Heart right ventricle (tissue), 16 donors: Measurements from ENCODE around the gene HOMEZ. TPM values are rescaled to one million over a fixed set of nuclear protein-coding genes. Genes with fewer than 3 reads are reported as not detected.
"Not testable (repeated sequence)": the region's sequence is repeated elsewhere in the genome, so short reads cannot be mapped to it uniquely, and the experiment has no call there.

Experiments used
- ATAC-seq, 8 donors: fragments of 200-7000 bp; cut with Tn5 transposase; one replicate each; pipeline ENCODE4 v1.9.1; 2020; ENCODE audit warnings: mild to moderate bottlenecking in 8 of 8, moderate library complexity in 8 of 8, moderate number of reproducible peaks in 1 of 8
- DNase-seq, 2 donors: peaks; one replicate each; pipeline ENCODE4 v3.0.0-alpha.2; 2020
- H3K27ac ChIP-seq, 10 donors: fragments of 200-600 bp; sonication (generic) in 2 of 10; one replicate each; pipeline versions ENCODE4 v1.5.0 to v1.8.0; 2020 to 2022; ENCODE audit warnings: mild to moderate bottlenecking in 3 of 10
- H3K27me3 ChIP-seq, 7 donors: fragments of 200-600 bp; one replicate each; pipeline ENCODE4 v1.8.0; 2021 to 2022; ENCODE audit warnings: mild to moderate bottlenecking in 2 of 7
- H3K36me3 ChIP-seq, 9 donors: fragments of 200-600 bp; sonication (generic) in 1 of 9; one replicate each; pipeline versions ENCODE4 v1.5.0 to v1.8.0; 2020 to 2022; ENCODE audit warnings: mild to moderate bottlenecking in 2 of 9
- H3K4me1 ChIP-seq, 9 donors: fragments of 200-600 bp; sonication (generic) in 1 of 9; one replicate each; pipeline versions ENCODE4 v1.5.0 to v1.8.0; 2020 to 2022; ENCODE audit warnings: mild to moderate bottlenecking in 4 of 9
- H3K4me3 ChIP-seq, 10 donors: fragments of 200-600 bp; sonication (generic) in 2 of 10; one replicate each; pipeline versions ENCODE4 v1.5.0 to v1.8.0; 2020 to 2022; ENCODE audit warnings: mild to moderate bottlenecking in 7 of 10, moderate library complexity in 2 of 10
- H3K9me3 ChIP-seq, 11 donors: fragments of 200-600 bp in 10 of 11; sonication (generic) in 2 of 11; one replicate each; pipeline versions ENCODE4 v1.5.0 to v1.8.0; 2013 to 2022; ENCODE audit warnings: mild to moderate bottlenecking in 2 of 11, control low read depth in 1 of 11, moderate library complexity in 1 of 11
- WGBS, 2 donors: extraction: QIAGEN DNeasy Blood & Tissue Kit; methylation state at CpG; one replicate each; pipeline ENCODE4 v1.1.7; 2013; ENCODE audit warnings: inconsistent platforms in 1 of 2; 5-methylcytosine and 5-hydroxymethylcytosine counted together
- intact Hi-C, 10 donors: fragments of 100-400 bp; cut with DNase I; formaldehyde crosslinking; loops; one replicate each; pipeline versions ENCODE4 v1.11.1 to v1.14.2; 2022
- polyA plus RNA-seq, 2 donors: library from polyadenylated mRNA; stranded (reverse); fragments of 200-250 nt; gene quantifications; one replicate each; pipeline ENCODE4 v1.2.3, GENCODE V29; 2013
- total RNA-seq, 10 donors: library from RNA; stranded (reverse); fragmentation: NEBNext Ultra II Directional in 3 of 10; extraction: Animal tissue kit (Norgen Biotek cat#: 25700) in 3 of 10; gene quantifications; one replicate each; pipeline versions ENCODE4 v1.2.1 to v1.2.4, GENCODE V29; 2021 to 2023
- TF ChIP-seq, protein P1 (sequence below), 9 donors: fragments of 200-600 bp; sonication (generic) in 2 of 9; IDR thresholded peaks; one replicate each; pipeline versions ENCODE4 v1.5.0 to v1.8.0; 2021 to 2022; ENCODE audit warnings: antibody characterized with exemption in 9 of 9, mild to moderate bottlenecking in 5 of 9, moderate library complexity in 1 of 9
- donor health status: Arrhythmogenic right ventricular cardiomyopathy.
- donor health status: ischemic (EF 13 %, LVEDD 7.1; RV severe dilation, severe dysfunction).
- donor health status: healthy with polysubstance abuse.
- donor health status: DM: no; HTN: yes; CAD: no.
- donor health status: DM: no; HTN: no; CAD: no.
- donor health status: ischemic (EF 25% LVEDD 6.9; RV normal size, moderate dysfunction).
- donor health status: ischemic (EF 25% LVEDD 5.7; RV mildly dilated, moderate dysfunction).
- donor health status: healthy.
- donor health status: DM: yes; HTN: yes; CAD: no.
- donor health status: Ischemic cardiomyopathy.
- donor health status: ischemic (EF 35%, LVEDD 5.7; RV mildly dilated, moderate dysfunction).
- donor health status: nonischemic (EF 11% LVEDD 7.7; RV severe dilation, severe dysfunction).
- donor health status: DM: yes; HTN: yes; CAD: no.
- donor health status: PGD.
- donor health status: ischemic (EF 29% LVEDD 5.4; RV normal size, mild dysfunction).
- donor health status: nonischemic (EF 23%, LVEDD 6.1; RV moderate dilation, normal function).

Gene HOMEZ
- total and polyA plus RNA-seq, 12 donors: 5.7 to 13.4 (median 9.1) TPM

DNA sequence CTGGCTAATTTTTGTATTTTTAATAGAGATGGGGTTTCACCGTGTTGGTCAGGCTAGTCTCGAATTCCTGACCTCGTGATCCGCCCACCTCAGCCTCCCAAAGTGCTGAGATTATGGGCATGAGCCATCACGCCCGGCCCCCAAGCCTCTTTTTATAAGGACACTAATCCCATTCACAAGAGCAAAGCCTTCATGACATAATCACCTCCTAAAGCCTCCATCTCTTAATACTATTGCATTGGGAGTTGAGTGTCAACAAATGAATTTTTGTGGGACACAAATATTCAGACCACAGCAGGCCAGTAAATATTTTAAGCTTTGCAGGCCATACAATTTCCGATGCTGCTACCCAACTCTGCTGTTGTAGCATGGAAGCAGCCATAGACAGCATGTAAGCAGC is 37.3 kb downstream of the HOMEZ start:
- H3K4me1 ChIP-seq: no peaks in the 10 kb centered on the region
- WGBS, 2 donors: 88 to 95% methylated on average over 7 of the region's 7 CpGs
- no peaks in the 10 kb centered on the region for H3K9me3 ChIP-seq
- no peak for DNase-seq
- no peaks in the 10 kb centered on the region for H3K36me3 ChIP-seq
- H3K27ac ChIP-seq: no peak overlapping the region
- no peak for ATAC-seq
- H3K4me3 ChIP-seq: no peak overlapping the region
- H3K27me3 ChIP-seq: peaks cover 0 to 12% (median 3%) of the 10 kb centered on the region in 7 donors
- TF ChIP-seq, protein P1, sequence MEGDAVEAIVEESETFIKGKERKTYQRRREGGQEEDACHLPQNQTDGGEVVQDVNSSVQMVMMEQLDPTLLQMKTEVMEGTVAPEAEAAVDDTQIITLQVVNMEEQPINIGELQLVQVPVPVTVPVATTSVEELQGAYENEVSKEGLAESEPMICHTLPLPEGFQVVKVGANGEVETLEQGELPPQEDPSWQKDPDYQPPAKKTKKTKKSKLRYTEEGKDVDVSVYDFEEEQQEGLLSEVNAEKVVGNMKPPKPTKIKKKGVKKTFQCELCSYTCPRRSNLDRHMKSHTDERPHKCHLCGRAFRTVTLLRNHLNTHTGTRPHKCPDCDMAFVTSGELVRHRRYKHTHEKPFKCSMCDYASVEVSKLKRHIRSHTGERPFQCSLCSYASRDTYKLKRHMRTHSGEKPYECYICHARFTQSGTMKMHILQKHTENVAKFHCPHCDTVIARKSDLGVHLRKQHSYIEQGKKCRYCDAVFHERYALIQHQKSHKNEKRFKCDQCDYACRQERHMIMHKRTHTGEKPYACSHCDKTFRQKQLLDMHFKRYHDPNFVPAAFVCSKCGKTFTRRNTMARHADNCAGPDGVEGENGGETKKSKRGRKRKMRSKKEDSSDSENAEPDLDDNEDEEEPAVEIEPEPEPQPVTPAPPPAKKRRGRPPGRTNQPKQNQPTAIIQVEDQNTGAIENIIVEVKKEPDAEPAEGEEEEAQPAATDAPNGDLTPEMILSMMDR (IDR thresholded peaks at IDR 0.05): no peak
- intact Hi-C loops: no loop called here

GRCh38 chr14:23245282-23245681 is 40.6 kb downstream of the HOMEZ start:
- intact Hi-C loops: no loop called here
- TF ChIP-seq, protein P1 (IDR thresholded peaks at IDR 0.05): no peak
- Histone ChIP-seq H3K9me3 (no peaks in the 10 kb centered on the region), H3K4me3 (no peak overlapping the region), H3K27me3 (peaks cover 0 to 3% (median 0%) of the 10 kb centered on the region in 7 donors), H3K36me3 (no peaks in the 10 kb centered on the region), H3K27ac (no peak overlapping the region), H3K4me1 (no peaks in the 10 kb centered on the region)
- no peak for DNase-seq
- no peak for ATAC-seq

- Histone ChIP-seq H3K27me3 (no peaks in the 10 kb centered on the region), H3K4me1 (peaks cover 0 to 2% (median 0%) of the 10 kb centered on the region in 9 donors), H3K4me3 (no peak overlapping the region), H3K27ac (no peak overlapping the region), H3K36me3 (no peaks in the 10 kb centered on the region), H3K9me3 (no peaks in the 10 kb centered on the region)
- TF ChIP-seq, protein P1 (IDR thresholded peaks at IDR 0.05): no peak
- no peak for ATAC-seq
- intact Hi-C loops: no loop called here
- no peak for DNase-seq
- WGBS, 2 donors: 72 to 94% methylated on average over 2 of the region's 2 CpGs
Observed at GRCh38 chr14:23243066-23243465, 42.9 kb downstream of the HOMEZ start.

- no peaks in the 10 kb centered on the region for H3K9me3 ChIP-seq
- no peak for DNase-seq
- peaks cover 0 to 10% (median 2%) of the 10 kb centered on the region in 9 donors for H3K4me1 ChIP-seq
- intact Hi-C loops: no loop called here
- H3K4me3 ChIP-seq: no peak overlapping the region
- H3K27me3 ChIP-seq: peaks cover 0 to 4% (median 0%) of the 10 kb centered on the region in 7 donors
- H3K27ac ChIP-seq: no peak overlapping the region
- no peaks in the 10 kb centered on the region for H3K36me3 ChIP-seq
- 81 to 83% methylated on average over 2 of the region's 3 CpGs for WGBS, 2 donors
- no peak for ATAC-seq
- TF ChIP-seq, protein P1 (IDR thresholded peaks at IDR 0.05): no peak
Observed at GRCh38 chr14:23242076-23242475, 43.9 kb downstream of the HOMEZ start.

DNA sequence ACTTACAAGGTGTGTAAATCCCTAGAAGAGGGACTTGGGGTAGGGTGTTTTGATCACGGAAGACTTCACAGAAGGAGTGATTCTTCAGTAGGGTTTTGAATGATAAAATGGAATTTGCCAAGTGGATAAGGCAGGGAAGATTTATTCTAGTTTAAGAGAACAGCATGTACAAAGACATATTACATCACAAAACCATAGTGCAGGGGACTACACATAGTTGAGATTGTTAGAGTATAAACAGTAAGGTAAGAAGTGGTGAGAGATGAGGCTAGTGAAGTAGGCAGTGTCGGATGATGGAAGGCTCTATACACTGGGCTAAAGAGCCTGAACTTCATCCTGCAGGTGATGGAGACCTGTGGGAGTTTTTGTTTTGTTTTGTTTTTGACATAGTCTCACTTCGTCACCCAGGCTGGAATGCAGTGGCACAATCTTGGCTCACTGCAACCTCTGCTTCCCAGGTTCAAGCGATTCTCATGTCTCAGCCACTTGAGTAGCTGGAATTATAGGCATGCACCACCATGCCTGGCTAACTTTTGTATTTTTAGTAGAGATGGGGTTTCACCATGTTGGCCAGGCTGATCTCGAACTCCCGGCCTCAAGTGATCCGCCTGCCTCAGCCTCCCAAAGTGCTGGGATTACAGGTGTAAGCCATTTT is 44.7 kb downstream of the HOMEZ start:
- intact Hi-C loops, H3K27ac ChIP-seq, H3K27me3 ChIP-seq, DNase-seq, ATAC-seq, H3K36me3 ChIP-seq, H3K9me3 ChIP-seq, H3K4me3 ChIP-seq: not testable (repeated sequence)
- H3K4me1 ChIP-seq: peaks cover 0 to 10% (median 2%) of the 10 kb centered on the region in 9 donors
- WGBS, 2 donors: 76 to 86% methylated on average over 7 of the region's 7 CpGs
